Choroid plexus epithelial cell (primary cell): ENCODE measurements around the gene PDZRN3.

Source experiments
- DNase-seq: peaks from one replicate; pipeline ENCODE4 v3.0.0-alpha.2; 2010; ENCODE audit warnings: low read depth
- H3K4me3 ChIP-seq: 2 replicates; pipeline ENCODE4 v1.5.1; 2011; ENCODE audit warnings: low read depth, mild to moderate bottlenecking, control low read depth, low read length, moderate library complexity
- TF ChIP-seq, protein P1 (sequence below): conservative IDR thresholded peaks from 2 replicates; pipeline ENCODE4 v1.5.1; 2011; ENCODE audit warnings: low read depth, mild to moderate bottlenecking, control low read depth, inconsistent platforms, low read length, moderate library complexity

The PDZRN3 gene

DNA sequence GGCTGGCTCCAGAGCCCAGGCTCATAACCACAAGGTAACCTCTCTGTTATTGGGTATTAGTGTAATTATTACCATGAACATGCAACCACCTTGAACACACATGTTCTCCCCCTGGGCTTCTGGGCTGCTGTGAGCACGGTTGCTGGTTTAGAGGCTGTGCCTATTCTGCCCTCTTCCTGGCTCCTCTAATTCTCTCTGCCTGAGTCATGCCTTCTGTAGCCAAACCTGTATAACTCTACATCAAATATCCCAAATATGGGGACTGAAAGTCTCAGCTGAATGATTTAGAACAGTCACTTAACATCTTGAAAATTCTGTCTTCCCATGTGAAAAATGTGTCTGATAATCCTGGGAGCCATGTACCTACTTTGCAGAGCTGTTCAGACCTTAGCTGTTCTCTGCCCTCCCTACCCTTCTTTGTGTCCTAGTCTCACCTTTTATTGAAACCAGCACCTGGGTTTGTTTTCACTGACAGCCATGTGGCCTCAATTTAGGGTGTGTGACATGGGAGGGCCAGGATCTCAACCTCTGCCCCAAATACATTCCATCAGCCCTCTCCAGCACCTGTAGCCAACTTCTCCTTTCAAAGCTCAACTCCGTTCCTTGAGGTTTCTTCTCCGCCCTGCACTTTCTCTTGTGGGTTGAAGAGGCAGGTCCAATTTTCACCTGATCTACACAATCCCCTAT is 60.7 kb downstream of the PDZRN3 start:
- H3K4me3 ChIP-seq = no peak overlapping the region
- TF ChIP-seq, protein P1, sequence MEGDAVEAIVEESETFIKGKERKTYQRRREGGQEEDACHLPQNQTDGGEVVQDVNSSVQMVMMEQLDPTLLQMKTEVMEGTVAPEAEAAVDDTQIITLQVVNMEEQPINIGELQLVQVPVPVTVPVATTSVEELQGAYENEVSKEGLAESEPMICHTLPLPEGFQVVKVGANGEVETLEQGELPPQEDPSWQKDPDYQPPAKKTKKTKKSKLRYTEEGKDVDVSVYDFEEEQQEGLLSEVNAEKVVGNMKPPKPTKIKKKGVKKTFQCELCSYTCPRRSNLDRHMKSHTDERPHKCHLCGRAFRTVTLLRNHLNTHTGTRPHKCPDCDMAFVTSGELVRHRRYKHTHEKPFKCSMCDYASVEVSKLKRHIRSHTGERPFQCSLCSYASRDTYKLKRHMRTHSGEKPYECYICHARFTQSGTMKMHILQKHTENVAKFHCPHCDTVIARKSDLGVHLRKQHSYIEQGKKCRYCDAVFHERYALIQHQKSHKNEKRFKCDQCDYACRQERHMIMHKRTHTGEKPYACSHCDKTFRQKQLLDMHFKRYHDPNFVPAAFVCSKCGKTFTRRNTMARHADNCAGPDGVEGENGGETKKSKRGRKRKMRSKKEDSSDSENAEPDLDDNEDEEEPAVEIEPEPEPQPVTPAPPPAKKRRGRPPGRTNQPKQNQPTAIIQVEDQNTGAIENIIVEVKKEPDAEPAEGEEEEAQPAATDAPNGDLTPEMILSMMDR = no peak
- peak; percentile 31 for DNase-seq

DNA sequence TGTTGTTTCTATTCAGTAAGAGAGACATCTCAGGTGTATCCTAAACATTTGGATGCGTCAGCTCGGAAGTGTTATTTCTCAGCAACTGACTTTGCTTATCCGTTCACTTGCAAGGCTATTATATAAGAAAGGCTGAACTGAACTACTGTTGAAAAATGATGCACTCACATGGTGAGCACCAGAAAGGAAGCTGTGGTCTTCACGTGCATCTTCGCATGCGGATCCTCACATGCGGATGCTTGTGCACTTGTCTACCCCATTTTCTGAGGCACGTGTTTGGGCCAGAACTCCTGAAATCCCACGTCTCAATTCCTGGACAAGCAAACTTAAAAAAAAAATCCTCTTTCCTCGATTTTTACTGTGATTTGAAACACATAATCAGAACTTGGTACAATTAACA is 63.2 kb downstream of the PDZRN3 start:
- H3K4me3 ChIP-seq = no peak overlapping the region
- no peak for DNase-seq
- TF ChIP-seq, protein P1 = no peak

DNA sequence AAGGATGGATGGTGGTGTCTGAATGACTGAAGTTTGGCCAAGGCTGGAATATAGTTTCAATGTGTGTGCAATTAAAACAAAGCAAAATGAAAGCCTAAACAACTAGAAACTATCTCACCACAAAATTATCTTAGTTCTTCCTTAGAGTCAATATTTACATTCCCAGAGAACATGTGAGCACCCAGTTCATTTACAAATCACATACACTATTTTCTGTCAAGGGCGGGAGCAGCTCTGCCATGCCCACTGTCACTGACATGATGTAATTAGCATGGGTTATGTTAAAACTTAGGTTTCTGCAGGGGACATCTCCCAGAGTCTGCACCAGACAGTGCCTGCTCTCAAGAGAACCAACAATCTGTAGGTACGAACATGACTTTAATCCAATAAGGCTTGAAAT is 65.0 kb downstream of the PDZRN3 start:
- no peak for DNase-seq
- TF ChIP-seq, protein P1 = no peak
- no peak overlapping the region for H3K4me3 ChIP-seq

DNA sequence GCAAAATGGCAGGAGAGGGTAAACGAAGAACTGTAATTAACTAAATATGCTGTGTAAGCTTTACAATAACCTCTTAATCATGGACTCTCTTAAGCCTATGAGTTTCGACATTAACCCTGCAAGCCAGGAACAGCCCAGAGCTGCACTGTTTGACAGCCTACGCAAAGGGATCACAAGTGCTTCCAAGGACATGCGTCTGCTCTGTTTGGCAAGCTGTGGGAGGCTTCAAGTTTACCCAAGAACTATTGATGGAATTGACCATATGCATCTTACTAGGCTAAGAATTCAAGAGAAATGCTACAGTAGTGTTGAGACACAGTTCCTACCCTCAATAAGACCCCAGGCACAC is 66.0 kb downstream of the PDZRN3 start:
- no peak overlapping the region for H3K4me3 ChIP-seq
- peak; percentile 48 for DNase-seq
- TF ChIP-seq, protein P1 = no peak

DNA sequence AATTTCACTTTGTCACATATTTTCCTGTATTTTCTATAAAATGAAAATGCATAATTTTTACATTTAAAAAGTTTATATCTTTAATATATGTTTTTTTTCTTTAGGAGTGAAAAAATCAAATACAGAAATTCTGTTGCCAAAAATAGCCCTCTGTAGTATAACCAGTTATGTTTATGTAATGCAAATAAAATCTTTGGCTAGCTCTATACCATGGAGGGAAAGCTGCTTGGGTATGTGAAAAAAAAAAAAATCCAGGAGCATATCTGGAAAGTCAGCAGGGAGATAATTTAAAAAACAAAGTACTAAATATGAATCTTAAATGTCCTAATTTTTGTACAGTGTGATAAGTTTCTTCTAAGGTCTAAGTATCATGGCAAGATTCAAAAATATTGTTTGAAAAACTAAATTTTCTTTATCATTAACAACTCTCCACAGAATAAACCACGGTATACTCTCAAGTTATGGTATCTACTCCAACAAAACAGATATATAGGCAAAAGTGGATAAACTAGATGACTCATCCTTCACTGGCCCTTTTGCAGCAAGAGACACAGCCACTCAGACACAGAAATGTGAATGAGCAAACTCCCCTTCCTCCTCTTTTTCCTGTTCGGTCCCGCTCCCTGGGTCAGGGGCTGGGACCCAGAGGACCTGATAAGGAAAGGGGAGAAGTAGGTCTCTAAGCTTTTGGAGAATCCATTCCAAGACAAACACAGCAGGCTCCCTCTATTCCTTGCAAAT is 66.6 kb downstream of the PDZRN3 start:
- H3K4me3 ChIP-seq = no peak overlapping the region
- TF ChIP-seq, protein P1 = no peak

DNA sequence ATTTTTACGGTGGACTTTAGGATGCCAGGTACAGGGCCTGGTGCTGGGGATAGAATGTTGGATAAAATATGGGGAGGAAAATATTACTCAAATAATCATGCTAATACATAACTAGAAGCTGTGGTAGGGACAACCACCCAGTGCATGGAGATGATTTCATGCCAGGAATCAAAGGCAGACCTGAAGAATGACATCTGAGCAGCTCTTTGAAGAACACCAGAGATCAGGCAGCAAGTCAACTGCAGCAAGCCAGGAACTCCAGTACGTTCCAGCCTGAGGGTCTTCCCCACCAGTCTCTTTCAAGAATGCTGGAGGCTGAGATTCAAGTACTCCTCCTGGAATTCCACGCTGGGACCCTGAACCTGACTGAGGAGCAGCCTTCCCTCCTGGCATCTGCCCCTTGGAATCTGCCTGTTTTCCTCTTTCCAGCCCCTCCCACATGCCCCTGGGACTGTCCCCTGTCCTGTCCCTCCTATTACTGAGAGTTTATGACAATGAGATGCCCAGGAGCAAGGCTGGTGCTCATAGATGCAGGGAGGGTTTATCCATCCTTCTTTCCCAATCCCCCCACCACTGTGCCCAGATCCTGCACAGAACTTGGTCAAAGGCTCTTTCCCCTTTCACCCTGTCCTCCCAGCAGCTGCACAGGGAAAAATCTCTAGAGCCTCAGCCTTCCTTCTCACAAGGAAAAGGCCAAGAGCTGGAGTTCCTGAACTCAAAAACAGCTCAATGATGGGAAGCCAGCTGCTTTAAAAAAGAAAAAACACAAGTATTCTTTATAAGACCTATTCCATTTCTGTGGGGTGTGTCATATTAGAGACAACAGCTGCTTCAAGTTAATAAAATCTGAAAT is 68.0 kb downstream of the PDZRN3 start:
- H3K4me3 ChIP-seq = no peak overlapping the region
- DNase-seq = no peak
- TF ChIP-seq, protein P1 = no peak

More for the DNA sequence above, 66.6 kb downstream of the PDZRN3 start:
- DNase-seq = peak; percentile 61
